Measurements from ENCODE around the gene ITFG1.
A peak's percentile ranks its signal among the peaks of the same experiment; 100 is the strongest.
"Not testable (repeated sequence)": the region's sequence is repeated elsewhere in the genome, so short reads cannot be mapped to it uniquely, and the experiment has no call there.

Gene ITFG1

GRCh38 chr16:47143677-47144558 lies 316.9 kb downstream of the ITFG1 start, which contains the start of gene NETO2:
Gene NETO2 (minus strand): TSS chr16:47143945. CDS start chr16:47143612, 333 bp downstream.
- DNase-seq: peak; percentile 81

GRCh38 chr16:47142821-47143676 lies 317.8 kb downstream of the ITFG1 start:
- peak; percentile 85 for DNase-seq

DNA sequence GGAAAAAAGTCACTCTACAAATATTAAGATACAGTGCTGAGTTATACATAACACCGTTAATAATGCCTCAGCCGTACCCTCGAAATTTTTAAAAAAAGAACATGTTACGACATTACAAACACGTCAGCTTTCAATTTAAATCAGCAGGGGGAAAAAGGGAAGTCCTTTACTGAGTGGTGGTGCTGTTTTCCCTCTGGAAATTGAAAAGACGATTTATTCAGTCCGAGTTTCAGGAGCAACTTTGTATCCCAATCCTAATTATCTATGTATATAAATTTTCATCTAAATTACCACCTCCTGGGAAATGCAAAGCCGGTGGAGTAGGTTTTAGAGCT lies 318.4 kb downstream of the ITFG1 start:
- no peak for DNase-seq

DNA sequence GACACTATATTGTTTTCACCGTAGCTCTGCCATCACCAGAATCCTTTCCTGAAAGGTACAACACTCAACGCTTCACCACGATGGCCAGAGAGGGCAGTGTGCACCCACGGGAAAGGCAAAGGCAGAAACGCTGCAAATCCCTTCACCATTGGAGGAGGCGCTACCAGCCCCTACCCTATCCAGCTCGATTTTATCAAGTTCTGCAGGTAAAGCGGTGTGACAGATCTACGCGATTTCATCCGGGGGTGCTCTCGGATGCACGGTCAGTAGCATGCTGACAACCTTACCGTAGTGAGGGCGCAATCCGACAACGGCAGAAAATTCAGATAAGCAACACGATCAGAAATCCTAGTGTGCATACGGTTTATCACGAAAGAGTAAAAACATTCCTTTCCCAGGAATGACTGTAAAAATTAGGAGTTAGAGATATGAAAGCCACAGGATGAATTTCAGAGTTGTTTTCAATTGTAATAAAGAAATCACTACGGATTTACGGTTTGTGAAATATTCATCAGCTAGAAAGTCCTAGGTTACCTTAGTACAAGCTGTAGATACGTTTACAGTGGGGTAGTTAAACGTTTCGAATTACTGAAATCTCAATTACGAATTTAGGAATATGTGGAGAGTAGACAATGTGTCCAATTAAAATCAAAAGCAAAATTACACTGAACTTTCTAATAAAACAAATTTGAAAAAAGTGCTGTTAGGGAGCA lies 318.9 kb downstream of the ITFG1 start:
- peak; percentile 83 for DNase-seq

DNA sequence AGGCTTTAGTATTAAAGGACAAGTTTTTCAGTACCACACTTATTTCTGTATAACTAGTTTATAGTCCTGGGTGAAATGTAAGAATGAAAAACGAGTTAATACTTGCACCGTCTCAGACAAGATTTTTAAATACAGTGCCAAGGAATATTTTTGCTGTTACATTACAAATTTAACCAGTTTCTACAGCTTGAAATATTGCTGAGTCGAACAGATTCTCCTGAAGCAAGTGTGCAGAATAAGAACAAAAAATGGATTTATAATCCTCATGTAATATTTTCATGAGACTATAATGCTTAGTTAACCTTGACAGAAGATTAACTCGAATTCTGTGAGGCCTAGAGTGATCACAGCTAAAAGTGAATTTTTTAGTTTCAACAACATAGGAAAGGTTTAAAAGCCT lies 320.2 kb downstream of the ITFG1 start:
- no peak for DNase-seq

DNA sequence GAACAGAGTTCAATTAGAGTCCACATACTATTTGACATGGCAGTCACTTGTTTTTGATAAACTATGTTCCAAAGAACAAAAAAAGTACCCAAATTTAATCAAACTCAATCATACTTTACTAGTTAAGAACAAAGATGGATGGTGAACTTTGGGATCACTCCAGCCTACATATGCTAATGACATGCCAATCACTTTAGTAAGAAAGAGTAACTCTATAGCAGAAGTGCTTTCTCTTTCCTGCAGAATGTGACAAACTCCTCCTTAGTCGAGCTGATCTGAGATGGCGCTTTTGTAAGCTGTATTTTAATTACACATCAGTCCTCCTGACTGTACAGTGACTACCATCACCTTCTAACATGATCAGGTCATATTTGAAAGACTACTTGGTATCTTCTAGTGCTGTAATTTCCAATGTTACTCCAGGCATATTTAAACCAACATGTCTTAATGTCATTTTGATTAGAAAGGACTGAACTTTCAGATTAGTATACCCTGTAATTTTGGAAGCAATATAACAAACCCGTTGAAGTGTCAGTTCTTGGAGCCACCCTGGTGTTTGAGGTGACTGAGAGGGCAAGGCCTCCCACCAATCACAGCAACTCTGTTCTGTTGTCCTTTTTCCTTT lies 321.2 kb downstream of the ITFG1 start:
- no peak for DNase-seq

DNA sequence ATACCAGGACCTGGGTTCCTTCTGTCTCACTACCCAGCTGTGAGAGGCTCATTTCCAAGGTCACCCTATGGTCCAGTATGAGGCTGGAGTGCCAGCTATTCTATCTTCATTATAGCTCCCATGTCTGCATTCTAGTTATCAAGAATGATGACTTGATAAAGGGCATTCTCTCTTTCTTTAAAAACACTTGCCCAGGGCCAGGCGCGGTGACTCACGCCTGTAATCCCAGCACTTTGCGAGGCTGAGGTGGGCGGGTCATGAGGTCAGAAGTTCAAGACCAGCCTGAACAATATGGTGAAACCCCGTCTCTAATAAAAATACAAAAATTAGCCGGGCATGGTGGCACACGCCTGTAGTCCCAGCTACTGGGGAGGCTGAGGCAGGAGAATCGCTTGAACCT lies 322.9 kb downstream of the ITFG1 start:
- DNase-seq: not testable (repeated sequence)

DNA sequence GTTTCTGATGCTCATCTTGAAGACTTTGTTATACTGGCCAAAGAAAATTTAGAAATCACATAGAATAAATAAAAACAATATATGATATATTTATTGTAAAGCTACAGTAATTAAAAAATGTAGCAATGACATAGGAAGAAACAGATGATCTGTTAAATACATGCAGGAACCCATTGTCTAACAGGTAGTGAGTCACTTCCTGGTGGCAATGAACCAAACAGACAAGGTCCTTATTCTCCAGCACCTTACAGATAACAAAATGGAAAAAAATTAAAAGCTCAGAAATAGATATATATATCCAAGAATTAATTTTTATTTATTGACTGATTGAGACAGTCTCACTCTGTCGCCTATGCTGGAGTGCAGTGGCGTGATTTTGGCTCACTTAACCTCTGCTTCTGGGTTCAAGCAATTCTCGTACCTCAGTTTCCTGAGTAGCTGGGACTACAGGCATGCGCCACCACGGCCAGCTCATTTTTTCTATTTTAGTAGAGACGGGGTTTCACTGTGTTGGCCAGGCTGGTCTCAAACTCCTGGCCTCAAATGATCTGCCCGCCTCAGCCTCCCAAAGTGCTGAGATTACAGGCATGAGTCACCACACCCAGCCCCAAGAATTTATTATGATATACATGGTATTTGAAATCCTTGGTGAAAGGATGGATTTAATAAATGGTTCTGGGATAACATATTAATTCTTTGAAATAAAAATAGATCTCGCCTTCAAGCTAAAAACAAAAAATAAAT lies 324.6 kb downstream of the ITFG1 start:
- DNase-seq: no peak

DNA sequence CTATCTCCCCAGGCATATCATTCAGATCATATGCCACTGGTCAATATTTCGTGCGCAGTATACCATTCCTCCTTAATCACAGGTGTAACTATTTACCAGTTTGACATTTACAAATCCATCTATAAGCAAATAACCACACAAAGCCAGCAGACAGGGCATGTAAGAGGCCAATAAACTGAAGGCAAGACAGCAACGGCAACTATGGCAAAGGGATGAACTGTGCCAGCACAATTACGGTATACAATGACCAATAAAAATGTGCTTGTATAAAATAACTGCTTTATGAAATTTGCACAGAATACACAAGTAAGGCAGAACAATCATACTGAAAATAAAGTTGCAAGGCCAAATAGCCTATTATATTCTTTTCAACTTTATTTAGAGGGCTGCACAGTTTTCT lies 326.3 kb downstream of the ITFG1 start:
- DNase-seq: no peak

GRCh38 chr16:47132308-47132707 lies 328.6 kb downstream of the ITFG1 start:
- DNase-seq: no peak

DNA sequence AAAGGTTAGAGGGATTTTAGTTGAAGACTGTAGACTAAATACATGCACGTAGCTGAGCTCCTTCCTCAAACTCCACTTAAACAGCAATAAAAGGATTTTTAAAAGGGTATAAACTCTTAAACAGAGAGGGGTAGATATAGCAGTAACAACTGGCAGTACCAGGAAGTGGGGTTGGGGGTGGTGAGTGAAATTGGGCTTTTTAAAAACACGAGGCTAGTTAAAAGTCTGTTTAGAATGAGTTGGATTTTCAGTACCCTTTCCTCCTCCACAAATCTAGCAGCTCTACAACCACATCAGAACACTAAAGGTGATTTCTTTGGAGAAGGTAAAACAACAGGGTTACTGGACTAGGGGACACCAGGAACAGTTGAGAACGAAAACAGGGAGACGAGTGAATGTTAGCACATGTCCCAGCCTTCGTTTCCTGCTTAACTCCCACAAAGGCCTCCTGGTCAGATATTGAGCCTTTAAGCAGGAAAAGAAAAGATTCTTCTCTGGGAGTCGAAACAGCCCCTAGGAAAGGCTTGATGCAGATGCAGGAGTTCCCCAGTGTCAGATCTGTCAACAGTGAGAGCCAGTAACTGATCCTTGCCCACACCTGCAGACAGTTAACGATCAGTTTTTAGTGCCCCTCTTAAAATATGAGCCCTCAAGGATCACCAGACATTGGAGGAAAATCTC lies 331.0 kb downstream of the ITFG1 start:
- no peak for DNase-seq

- DNase-seq: no peak
Observed at GRCh38 chr16:47127541-47127940, 333.3 kb downstream of the ITFG1 start.

- no peak for DNase-seq
Observed at GRCh38 chr16:47125757-47126156, 335.1 kb downstream of the ITFG1 start.

GRCh38 chr16:47113130-47113529 lies 347.7 kb downstream of the ITFG1 start:
- DNase-seq: no peak

- DNase-seq: no peak
Observed at GRCh38 chr16:47110939-47111338, 349.9 kb downstream of the ITFG1 start.

DNA sequence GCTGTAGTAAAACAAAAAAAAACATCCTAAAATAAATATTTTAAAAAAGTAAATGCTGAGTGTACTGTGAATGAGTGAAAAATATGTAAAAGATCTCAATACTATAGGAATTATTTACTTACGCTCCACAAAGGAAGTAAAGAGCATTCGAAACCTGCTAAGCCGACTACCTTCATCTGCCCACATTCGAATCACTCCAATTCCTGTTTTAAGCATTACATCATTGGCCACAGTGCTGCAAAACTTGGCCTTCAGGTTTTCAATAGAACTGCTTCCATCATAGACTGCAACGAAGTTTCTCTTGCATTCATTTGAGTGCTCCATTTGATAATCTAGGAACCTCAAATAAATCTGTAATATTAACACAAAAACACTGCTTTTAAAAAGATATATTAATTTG lies 351.5 kb downstream of the ITFG1 start:
- DNase-seq: no peak
